Activated gamma-delta T cell (primary cell): ENCODE measurements around the gene FAM89B.

Experiments
- DNase-seq: peaks from one replicate; lab custom pipeline; 2025; lab: John Stamatoyannopoulos, UW

The FAM89B gene

DNA sequence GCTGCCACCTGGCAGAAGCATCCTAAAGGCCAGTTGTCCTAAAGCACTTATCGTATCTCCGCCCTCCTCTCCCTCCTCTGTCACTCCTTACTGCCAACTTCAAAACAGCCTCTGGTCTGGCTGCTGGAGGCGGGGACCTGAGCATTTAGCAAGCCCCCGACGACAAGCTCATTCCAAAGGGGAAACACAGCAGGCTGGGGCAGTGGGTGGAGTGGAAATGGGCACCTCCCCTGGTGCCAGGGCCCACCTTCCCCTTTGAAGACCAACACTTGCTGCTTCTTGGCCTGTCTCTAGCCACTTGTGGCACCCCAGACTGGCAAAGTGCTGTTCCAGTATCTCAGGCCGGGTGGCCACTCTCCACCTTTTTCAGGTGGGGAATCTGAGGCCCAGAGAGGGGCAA is 38.1 kb downstream of the FAM89B start:
- no peak for DNase-seq

DNA sequence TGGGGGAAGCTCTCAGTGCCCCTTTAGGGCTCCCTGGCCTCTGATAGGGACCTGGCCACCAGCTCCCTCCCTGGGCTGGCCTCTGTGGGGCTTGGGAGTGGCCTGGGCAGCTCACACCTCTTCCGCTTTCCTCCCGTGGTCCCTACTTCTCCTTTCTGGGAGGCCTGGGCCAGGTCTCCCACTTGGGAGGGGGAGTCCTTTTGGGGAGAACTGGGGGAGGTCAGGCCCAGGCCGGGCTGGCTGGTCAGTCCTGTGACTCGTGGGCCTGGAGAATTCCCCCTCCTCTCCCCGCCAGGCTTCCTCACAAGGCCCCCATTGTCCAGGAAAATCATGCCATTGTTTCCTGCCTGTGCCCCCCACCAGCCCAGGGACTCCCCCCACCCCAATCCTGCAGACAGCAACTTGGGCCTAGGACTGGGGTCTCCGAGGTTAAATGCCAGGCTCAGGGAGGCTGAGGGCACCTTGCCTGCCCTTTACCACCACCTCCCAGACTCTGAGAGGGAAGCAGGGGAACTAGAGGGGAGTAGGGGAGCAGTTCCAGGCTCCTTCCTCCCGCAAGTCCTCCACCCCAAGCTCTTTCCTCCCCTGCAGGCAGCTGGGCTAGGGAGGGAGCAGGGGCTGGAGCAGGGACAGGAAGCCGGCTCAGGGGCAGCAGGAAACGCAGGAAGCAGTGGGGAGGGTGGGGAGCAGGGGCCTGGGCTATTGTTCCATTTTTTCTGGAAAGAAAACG is 38.9 kb downstream of the FAM89B start:
- no peak for DNase-seq

DNA sequence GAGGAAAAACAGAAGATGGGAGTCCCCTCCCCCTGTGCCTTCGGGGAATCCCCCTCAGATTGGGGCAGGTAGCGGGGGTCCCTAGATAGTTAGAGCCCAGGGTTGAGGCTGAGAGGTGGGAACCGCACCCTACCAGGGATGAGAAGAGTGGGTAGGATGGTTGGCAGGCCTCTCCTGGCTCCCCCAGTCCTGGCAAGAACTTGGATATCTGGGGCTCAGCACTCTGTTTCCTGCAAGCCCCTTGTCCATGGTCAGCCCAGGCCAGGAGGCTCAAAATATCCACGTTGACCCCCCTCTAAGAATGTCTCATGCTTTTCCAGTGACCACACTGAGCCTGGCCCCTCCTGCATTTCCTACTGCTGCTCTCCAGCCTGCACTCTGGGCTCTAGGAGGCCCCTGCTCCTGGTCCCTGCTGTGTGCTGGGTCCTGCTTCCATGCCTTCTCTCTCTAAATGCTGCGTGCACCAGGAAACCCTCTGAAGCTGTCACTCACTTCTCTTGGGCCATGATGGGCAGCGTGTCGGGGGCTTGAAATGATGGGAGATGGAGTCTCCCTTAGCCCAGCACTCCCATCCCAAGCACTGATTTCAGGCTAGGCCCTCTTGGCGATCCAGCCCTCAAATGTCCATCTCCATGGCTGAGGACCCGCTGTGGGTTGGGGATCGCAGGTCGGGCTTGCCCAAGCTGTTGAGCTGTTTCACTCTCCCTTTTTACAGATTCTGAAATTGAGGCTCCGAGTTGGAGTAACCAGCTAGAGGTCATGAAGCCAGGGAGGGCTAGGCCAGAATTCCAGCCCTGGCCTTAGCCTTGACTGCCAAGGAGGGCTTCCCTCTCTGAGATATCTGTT is 39.6 kb downstream of the FAM89B start:
- no peak for DNase-seq

DNA sequence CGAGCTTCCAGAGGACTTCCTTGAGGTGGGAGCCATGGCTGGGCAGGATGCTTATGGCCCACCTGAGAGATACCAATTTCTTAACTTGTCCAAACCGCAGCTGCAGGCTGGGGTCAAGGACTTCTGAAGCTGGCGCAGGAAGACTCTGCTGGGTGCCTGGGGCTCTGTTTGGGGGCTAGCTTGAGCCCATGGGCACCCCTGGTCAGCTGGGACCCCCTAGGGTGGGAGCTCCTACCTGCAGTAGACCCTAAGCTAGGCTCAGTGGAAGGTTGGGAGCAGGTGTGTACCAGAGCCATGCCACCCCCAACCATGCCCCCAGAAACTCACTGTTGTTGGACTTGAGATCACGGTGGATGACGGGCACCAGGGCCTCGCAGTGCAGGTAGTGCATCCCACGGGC is 40.4 kb downstream of the FAM89B start:
- DNase-seq: no peak

DNA sequence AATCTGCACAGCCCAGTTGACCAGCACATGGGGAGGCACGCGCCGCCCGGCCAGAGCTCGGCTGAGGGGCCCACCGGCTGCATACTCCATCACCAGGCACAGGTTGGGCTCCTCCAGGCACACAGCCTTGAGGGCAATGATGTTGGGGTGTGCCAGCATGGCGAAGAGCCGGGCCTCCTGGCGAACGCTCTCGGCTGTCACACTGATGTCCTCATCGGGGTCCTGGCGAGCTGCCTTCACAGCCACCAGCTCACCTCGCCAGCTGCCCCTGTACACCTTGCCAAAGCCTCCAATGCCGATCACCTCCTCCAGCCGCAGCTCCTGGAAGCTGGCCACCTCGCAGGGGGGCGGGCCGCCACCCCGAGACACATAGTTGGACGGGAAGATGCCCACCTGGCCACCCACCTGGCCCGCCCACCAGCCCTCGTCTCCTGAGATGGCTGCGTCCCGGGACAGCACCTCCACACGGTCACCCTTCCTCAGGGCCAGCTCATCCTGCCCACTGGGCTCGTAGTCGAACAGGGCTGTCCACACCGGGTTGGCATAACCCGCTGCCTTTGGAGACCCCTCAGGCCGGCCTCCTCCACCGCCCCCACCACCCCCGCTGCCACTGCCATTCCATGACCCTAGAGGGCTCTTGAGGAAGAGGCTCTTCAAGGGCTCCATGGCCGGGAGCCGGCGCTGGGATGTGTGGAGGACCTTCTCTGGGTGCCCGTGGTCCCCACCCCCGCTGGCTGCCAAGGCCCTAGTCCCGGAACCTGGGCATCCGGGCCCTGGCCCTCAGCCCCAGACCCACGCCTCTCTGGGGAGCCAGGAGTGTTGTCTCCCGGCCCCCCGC is 41.0 kb downstream of the FAM89B start:
- DNase-seq: no peak

DNA sequence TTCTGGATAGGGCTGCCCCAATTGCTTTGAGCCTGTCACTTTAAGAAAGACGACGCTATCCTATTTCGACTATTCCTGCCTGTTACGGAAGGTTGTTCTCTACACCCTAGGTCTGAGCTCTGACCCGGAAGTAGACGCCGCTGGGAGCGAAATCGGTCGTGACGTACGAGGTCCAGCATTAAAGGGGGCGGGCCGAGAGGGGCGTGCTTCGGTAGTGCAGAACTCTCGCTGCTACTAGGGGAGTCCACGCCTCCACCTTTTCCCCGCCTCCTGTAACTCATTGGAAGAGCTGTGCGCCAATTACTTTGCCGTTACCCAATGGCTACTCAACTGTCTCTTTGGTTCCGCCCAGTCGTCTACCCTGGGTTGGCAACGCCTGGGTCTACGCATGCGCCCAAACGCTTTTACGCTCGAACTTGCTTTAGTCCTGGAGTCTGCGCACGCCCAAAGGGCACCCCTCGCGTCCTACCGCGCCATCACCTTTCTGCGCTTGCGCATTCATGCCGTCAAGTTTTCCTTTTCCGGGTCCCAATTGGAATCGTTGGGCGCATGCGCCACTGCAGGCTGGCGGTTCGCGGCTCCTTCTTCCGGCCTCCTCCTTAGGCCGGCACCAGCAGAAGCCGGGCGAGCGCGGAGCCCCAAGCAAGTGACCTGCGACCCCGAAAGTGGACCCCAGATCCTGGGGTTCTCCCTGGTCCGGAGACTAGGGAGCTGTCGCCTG is 43.1 kb downstream of the FAM89B start, which contains the start of gene PCNX3:
TSS of gene PCNX3 (plus strand) at position 548 of the 721 bp plus-strand sequence. CDS start 536 bp downstream, outside the sequence.
- peak; percentile 89 for DNase-seq

DNA sequence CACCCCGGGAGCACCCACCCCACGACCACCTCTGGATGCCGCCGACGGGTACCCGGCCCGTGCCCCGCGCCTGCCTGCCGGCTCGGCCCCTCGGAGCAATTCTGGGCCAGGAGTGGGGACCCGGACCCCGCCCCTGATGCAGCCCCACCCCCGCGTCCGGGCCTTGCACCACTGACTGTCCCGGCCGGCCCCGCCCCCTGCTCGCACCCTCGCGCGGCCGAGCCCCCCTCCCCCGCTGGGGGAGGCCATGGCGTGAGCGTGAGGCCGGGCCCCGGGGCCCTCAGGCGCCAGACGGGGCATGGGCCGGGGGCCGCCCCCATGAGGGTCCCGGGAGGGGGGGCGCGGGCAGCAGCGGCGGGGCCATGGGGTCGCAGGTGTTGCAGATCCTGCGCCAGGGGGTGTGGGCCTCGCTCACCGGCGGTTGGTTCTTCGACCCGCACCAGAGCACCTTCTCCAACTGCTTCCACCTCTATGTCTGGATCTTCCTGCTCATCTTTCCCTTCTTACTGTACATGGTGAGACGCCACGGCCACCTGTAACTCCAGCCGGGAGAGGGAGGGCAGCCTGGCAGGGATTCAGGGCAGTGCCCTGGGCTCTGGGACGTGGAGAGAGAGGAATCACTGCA is 43.7 kb downstream of the FAM89B start:
- peak; percentile 58 for DNase-seq

DNA sequence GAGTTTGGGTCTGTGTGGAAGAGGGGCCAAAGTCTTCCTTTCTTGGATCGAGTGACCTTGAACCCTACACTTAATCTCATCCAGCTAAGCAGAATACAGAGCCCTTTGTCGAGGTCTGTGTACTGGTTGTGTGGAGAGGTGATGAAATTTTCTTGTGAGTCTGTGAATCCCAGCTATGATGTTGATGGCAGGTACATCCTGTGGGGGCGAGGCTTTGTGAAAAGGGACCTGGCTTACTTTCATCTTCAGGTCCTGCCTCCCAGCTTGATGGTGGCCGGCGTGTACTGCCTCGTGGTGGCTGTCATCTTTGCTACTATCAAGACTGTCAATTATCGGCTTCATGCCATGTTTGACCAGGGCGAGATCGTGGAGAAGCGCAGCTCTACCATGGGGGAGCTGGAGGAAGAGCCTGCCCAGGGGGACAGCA is 44.2 kb downstream of the FAM89B start:
- no peak for DNase-seq

DNA sequence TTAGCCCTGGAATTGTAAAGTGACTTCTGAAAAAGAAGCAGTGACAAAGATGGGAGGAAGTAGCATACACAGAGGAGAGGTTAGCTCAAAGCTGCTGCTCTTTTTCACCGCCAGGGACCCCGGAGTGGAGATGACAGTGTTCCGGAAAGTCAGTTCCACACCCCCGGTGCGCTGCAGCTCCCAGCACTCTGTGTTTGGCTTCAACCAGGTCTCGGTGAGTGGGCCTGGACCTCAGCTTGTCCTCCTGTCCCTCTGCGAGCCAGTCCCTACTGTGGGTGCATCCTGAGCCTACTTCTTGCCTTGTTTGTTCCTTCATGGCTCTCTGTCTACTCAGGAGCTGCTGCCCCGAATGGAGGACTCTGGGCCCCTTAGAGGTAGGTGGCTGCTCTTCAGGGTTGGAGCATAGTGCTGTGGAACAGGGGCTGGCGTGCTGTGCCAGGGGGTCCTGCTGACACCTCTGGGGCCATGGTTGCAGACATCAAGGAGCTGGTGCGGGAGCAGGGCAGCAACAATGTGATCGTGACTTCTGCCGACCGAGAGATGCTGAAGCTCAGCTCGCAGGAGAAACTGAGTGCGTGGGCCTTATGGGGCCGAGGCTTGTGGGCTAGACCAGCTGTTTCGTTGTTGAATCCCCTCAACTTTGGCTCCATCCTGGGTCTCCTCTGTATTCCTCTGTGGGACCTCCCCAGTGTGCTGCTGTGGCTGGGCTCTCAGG is 45.0 kb downstream of the FAM89B start:
- no peak for DNase-seq

DNA sequence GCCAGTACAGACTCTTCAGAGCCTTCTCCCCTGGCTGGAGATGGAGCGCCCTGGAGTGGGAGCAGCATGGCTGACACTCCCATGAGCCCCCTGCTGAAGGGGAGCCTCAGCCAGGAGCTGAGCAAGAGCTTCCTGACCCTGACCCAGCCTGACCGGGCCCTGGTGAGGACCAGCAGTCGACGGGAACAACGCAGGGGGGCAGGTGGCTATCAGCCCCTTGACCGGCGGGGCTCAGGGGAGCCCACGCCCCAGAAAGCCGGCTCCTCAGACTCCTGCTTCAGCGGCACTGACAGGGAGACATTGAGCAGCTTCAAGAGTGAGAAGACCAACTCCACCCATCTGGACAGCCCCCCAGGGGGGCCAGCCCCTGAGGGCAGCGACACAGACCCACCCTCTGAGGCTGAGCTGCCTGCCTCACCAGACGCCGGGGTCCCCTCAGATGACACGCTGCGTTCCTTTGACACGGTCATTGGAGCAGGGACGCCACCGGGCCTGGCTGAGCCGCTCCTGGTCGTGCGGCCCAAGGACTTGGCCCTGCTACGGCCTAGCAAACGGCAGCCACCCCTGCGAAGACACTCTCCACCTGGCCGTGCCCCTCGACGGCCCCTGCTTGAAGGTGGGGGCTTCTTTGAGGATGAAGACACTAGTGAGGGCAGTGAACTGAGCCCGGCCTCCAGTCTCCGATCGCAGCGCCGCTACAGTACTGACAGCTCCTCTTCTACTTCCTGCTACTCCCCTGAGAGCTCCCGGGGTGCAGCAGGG is 45.8 kb downstream of the FAM89B start:
- no peak for DNase-seq

DNA sequence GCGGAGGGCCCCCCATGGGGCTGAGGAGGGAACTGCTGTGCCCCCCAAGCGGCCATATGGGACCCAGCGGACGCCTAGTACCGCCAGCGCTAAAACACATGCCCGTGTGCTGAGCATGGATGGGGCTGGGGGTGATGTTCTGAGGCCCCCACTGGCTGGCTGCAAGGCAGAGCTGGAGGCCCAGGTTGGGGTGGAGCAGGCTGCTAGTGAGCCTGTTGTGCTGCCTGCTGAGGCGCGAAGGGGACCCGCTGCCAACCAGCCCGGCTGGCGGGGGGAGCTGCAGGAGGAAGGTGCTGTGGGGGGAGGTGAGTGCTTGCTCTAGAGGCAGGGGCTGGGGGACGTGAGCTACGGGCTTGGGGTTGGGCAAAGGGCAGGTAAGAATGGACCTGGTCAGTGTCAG is 46.4 kb downstream of the FAM89B start:
- no peak for DNase-seq

DNA sequence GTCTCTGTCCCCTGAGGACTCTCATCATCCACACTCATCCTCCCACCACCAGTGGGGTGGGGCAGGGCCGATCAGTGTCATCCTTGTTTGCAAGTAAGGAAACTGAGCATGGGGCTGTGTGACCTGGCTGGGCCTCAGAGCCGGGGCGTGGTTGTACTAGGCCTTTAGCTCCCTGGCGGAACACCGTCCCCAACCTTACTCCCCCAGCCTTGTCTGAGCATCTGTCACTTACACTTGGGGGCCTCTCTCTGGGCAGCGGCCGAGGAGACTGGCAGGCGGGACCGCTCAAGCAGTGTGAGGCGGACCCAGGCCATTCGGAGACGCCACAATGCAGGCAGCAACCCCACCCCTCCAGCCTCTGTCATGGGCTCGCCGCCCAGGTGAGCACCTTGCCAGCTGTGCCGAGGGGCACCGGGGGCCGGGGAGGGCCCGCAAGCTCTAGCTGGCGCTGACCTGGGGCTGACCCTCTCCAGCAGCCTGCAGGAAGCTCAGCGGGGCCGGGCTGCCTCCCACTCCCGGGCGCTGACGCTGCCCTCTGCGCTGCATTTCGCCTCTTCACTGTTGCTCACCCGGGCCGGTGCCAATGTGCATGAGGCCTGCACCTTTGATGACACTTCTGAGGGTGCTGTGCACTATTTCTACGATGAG is 47.1 kb downstream of the FAM89B start:
- no peak for DNase-seq

DNA sequence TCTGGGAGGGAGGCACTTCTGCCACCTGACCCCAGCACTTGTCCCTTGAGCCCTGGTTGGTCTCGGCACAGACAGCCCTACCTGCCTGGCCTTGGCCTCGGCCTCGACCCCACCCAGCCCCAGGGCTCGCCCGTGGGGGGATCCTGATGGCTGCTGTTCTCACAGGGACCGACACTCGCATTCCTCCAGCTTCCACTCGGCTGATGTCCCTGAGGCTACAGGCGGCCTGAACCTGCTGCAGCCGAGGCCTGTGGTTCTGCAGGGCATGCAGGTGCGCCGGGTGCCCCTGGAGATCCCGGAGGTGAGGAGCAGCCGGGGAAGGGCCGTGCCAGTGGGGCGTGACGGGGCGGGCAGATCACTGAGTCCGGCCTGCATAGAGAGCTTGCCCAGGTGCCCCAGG is 48.3 kb downstream of the FAM89B start:
- DNase-seq: no peak

DNA sequence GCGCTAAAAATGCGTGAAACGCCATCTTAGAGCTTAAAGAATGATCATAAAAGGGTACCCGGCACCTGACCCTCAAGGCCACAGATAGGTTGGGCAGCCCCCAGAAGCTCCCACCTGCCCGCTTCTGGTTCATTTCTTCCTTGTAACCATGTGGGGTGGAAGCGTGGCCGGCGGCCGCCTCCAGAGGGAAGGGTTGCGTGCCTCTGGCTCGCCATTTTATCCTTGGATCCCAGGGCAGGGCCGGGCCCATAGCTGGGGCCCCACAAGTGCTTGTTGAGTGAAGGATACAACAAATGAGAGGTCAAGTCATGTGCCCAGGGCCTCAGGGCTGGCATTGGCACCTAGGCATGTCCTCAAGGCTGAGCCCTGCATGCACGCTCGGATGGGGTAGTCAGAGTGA is 49.1 kb downstream of the FAM89B start:
- no peak for DNase-seq

DNA sequence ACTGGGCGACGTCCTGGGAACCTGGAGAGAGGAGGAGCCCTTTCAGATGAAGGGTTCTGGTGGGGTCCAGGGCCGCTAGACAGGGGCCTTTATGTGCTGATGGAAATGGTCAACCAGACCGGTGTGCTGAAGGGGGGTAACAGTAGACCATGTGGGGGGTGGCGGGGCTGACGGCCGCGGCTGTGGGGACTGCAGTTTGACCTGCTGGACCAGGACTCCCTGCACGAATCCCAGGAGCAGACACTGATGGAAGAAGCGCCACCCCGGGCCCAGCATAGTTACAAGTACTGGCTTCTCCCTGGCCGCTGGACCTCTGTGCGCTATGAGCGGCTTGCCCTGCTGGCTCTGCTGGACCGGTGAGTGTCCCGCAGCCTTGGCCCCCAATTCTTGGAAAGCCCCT is 49.7 kb downstream of the FAM89B start:
- DNase-seq: no peak

DNA sequence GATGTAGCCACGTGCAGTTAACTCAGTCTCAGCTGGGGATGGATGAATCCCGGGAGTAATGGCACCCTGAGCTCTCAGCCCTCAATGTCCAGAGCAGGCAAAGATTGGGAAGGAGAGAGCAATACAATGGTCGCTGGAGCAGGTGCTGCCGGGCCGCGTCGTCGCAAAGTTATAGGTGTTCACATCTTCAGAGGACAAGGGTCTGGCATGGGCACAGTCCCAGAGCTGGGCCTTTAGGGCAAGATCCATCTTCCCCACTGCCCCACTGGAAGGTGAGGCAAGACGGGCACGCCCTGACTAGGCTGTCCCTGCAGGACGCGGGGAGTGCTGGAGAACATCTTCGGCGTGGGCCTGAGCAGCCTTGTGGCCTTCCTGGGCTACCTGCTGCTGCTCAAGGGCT is 50.8 kb downstream of the FAM89B start:
- no peak for DNase-seq
